Muscle of leg (tissue), 11 donors: ENCODE measurements around the gene MMP7. TPM values are rescaled to one million over a fixed set of nuclear protein-coding genes. Genes with fewer than 3 reads are reported as not detected.

Experiments used
- DNase-seq: peaks from one replicate; pipeline ENCODE4 v3.0.0; 2013
- H3K27ac ChIP-seq: one replicate; pipeline ENCODE4 v1.5.1; 2013; ENCODE audit warnings: mild to moderate bottlenecking, low read length, control low read depth
- H3K27me3 ChIP-seq: one replicate; pipeline ENCODE4 v1.6.1; 2013; ENCODE audit warnings: low read length; ENCODE audit not compliant: control insufficient read depth, insufficient read depth
- H3K36me3 ChIP-seq: one replicate; pipeline ENCODE4 v1.6.1; 2013; ENCODE audit warnings: low read length; ENCODE audit not compliant: control insufficient read depth, insufficient read depth
- H3K4me1 ChIP-seq: one replicate; pipeline ENCODE4 v1.6.1; 2013; ENCODE audit warnings: low read length; ENCODE audit not compliant: control insufficient read depth, insufficient read depth
- H3K4me3 ChIP-seq: one replicate; pipeline ENCODE4 v1.5.1; 2013; ENCODE audit warnings: low read length, control low read depth
- H3K9me3 ChIP-seq: replicated peaks from 2 replicates; pipeline ENCODE4 v1.6.1; 2013; ENCODE audit warnings: low read depth, low read length; ENCODE audit not compliant: control insufficient read depth
- WGBS: methylation state at CpG from one replicate; pipeline ENCODE4 v1.1.5; 2013; ENCODE audit warnings: missing lambda C conversion rate; ENCODE audit not compliant: insufficient coverage; 5-methylcytosine and 5-hydroxymethylcytosine counted together
- polyA plus RNA-seq, 8 donors: library from polyadenylated mRNA; unstranded; fragments of 120-200 nt; gene quantifications; one replicate each; pipeline versions ENCODE4 v1.2.1 to v1.2.3, GENCODE V29; 2013; ENCODE audit warnings: inconsistent platforms in 1 of 8, low replicate concordance in 1 of 8; ENCODE audit not compliant: insufficient read length in 8 of 8, insufficient read depth in 1 of 8
- total RNA-seq: library from RNA; stranded (reverse); fragments of 120-200 nt; gene quantifications from one replicate; pipeline ENCODE4 v1.2.4, GENCODE V29; 2013

The MMP7 gene
- total and polyA plus RNA-seq, 9 donors: not detected

GRCh38 chr11:102499931-102500330 is 30.6 kb downstream of the MMP7 start:
- Histone ChIP-seq H3K27me3 (peaks cover 2% of the 10 kb centered on the region), H3K36me3 (no peaks in the 10 kb centered on the region), H3K27ac (no peak overlapping the region), H3K4me3 (no peak overlapping the region), H3K4me1 (no peaks in the 10 kb centered on the region), H3K9me3 (no peaks in the 10 kb centered on the region)
- no peak for DNase-seq
- WGBS: no CpG with 5 or more reads among the region's 2 CpGs

GRCh38 chr11:102499151-102499550 is 31.4 kb downstream of the MMP7 start:
- no peaks in the 10 kb centered on the region for H3K4me1 ChIP-seq
- H3K27ac ChIP-seq: no peak overlapping the region
- no peak for DNase-seq
- no peaks in the 10 kb centered on the region for H3K36me3 ChIP-seq
- H3K27me3 ChIP-seq: peaks cover 2% of the 10 kb centered on the region
- H3K4me3 ChIP-seq: no peak overlapping the region
- WGBS: no CpG with 5 or more reads among the region's 3 CpGs
- no peaks in the 10 kb centered on the region for H3K9me3 ChIP-seq

- Histone ChIP-seq H3K4me3 (no peak overlapping the region), H3K27ac (no peak overlapping the region), H3K4me1 (no peaks in the 10 kb centered on the region), H3K27me3 (peaks cover 2% of the 10 kb centered on the region), H3K9me3 (no peaks in the 10 kb centered on the region), H3K36me3 (no peaks in the 10 kb centered on the region)
- DNase-seq: no peak
- WGBS: no CpG with 5 or more reads among the region's 4 CpGs
Observed at GRCh38 chr11:102497061-102497460, 33.5 kb downstream of the MMP7 start.

- peak; percentile 86 for DNase-seq
- no peak overlapping the region for H3K27ac ChIP-seq
- no peaks in the 10 kb centered on the region for H3K9me3 ChIP-seq
- peaks cover 2% of the 10 kb centered on the region for H3K27me3 ChIP-seq
- no peak overlapping the region for H3K4me3 ChIP-seq
- no peaks in the 10 kb centered on the region for H3K4me1 ChIP-seq
- WGBS: 26% methylated on average over 4 of the region's 12 CpGs
- H3K36me3 ChIP-seq: no peaks in the 10 kb centered on the region
Observed at GRCh38 chr11:102495161-102496042, 35.1 kb downstream of the MMP7 start.

GRCh38 chr11:102494216-102494615 is 36.3 kb downstream of the MMP7 start:
- Histone ChIP-seq H3K36me3 (no peaks in the 10 kb centered on the region), H3K4me3 (no peak overlapping the region), H3K9me3 (no peaks in the 10 kb centered on the region), H3K27ac (no peak overlapping the region), H3K4me1 (no peaks in the 10 kb centered on the region), H3K27me3 (peaks cover 2% of the 10 kb centered on the region)
- WGBS: no CpG with 5 or more reads among the region's 6 CpGs
- no peak for DNase-seq

- WGBS: 40% methylated on average over 1 of the region's 5 CpGs
Observed at GRCh38 chr11:102493524-102493923, 37.0 kb downstream of the MMP7 start.

GRCh38 chr11:102491969-102492368 is 38.6 kb downstream of the MMP7 start:
- Histone ChIP-seq H3K9me3 (no peaks in the 10 kb centered on the region), H3K4me3 (no peak overlapping the region), H3K36me3 (no peaks in the 10 kb centered on the region), H3K27ac (no peak overlapping the region), H3K4me1 (no peaks in the 10 kb centered on the region), H3K27me3 (peaks cover 2% of the 10 kb centered on the region)
- WGBS: no CpG with 5 or more reads among the region's 2 CpGs
- DNase-seq: no peak

More at GRCh38 chr11:102493524-102493923, 37.0 kb downstream of the MMP7 start:
- Histone ChIP-seq H3K9me3 (no peaks in the 10 kb centered on the region), H3K4me3 (no peak overlapping the region), H3K36me3 (no peaks in the 10 kb centered on the region), H3K4me1 (no peaks in the 10 kb centered on the region), H3K27me3 (peaks cover 2% of the 10 kb centered on the region), H3K27ac (no peak overlapping the region)
- DNase-seq: no peak

GRCh38 chr11:102489186-102490145 is 41.1 kb downstream of the MMP7 start:
- Histone ChIP-seq H3K27ac (no peak overlapping the region), H3K27me3 (no peaks in the 10 kb centered on the region), H3K4me1 (no peaks in the 10 kb centered on the region), H3K36me3 (no peaks in the 10 kb centered on the region), H3K4me3 (no peak overlapping the region), H3K9me3 (no peaks in the 10 kb centered on the region)
- WGBS: no CpG with 5 or more reads among the region's 5 CpGs
- DNase-seq: no peak

- Histone ChIP-seq H3K36me3 (no peaks in the 10 kb centered on the region), H3K4me3 (no peak overlapping the region), H3K4me1 (no peaks in the 10 kb centered on the region), H3K27ac (no peak overlapping the region), H3K27me3 (no peaks in the 10 kb centered on the region), H3K9me3 (no peaks in the 10 kb centered on the region)
- 66% methylated on average over 3 of the region's 3 CpGs for WGBS
- no peak for DNase-seq
Observed at GRCh38 chr11:102488208-102488607, 42.3 kb downstream of the MMP7 start.

GRCh38 chr11:102487214-102487613 is 43.3 kb downstream of the MMP7 start:
- whole genome bisulfite sequencing: no CpG with 5 or more reads among the region's 1 CpG
- Histone ChIP-seq H3K36me3 (no peaks in the 10 kb centered on the region), H3K27me3 (no peaks in the 10 kb centered on the region), H3K27ac (no peak overlapping the region), H3K4me1 (no peaks in the 10 kb centered on the region), H3K9me3 (no peaks in the 10 kb centered on the region), H3K4me3 (no peak overlapping the region)
- DNase-seq: no peak
